GM18873 (cell line): ENCODE results near the gene TUBB2B.

Source experiments
- ATAC-seq: cut with Tn5 transposase; IDR thresholded peaks from one replicate; pipeline ENCODE4 v1.9.1; 2021; ENCODE audit warnings: mild to moderate bottlenecking, moderate library complexity, moderate number of reproducible peaks; ENCODE audit not compliant: unreplicated experiment, low FRiP score

The TUBB2B gene

GRCh38 chr6:3227363-3228045 lies at the start of gene TUBB2B:
Gene TUBB2B, minus strand, starts transcription at chr6:3227653. Its CDS starts 110 bp downstream, at chr6:3227543.
- no peak for ATAC-seq

DNA sequence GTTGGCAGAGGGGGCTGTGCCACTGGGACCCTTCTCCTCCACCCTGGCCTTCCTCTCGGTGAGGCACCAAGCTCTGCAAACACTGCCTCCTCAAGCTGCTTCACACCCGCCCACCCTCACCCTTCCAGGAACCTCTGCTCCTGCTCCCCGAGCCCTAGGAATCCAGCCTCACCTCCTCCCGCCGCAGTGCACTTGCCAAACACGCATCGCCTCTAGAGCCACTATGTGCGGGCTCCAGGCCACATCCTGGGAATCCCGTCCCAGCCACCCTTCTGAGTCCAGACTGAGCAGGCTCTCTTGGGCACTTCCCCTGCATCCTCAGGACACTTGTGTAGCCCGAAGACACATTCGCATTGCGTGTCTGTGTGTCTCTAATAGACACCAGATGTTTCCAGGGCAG lies 49.8 kb upstream of the TUBB2B start:
- no peak for ATAC-seq

GRCh38 chr6:3276174-3277167 lies 49.0 kb upstream of the TUBB2B start:
- ATAC-seq, result no peak

GRCh38 chr6:3273707-3274521 lies 46.5 kb upstream of the TUBB2B start:
- ATAC-seq, result no peak

DNA sequence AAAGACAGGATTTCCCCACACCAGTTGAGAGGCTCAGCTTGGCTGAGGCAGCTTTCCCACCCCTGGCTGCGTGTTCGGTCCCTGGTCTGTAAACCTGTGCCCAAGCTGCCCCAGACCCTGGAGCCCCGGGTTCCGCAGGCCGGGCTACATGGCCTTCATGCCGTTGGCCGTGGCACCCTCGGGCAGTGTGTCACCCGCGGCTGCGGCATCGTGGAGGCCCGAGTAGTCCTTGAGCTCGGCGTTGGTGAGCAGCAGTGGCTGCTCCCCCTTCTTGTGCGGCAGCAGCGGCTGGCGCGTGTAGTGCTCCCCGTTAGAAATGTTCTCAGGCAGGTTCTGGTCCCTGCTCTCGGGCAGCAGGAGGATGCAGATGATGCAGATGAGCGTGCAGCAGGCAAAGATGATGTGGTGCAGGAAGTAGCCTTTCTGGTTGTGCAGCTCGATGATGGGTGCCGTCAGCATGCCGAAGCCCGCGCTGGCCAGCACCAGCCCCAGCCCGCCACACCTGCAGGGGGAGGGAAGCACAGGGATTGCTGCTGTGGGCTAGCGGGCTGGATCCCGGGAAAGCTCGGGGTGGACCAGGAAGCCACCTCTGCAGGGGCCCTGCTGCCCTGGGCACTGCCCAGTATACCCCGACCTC lies 45.6 kb upstream of the TUBB2B start:
- no peak for ATAC-seq

- no peak for ATAC-seq
Observed at GRCh38 chr6:3271756-3272155, 44.3 kb upstream of the TUBB2B start.

- no peak for ATAC-seq
Observed at GRCh38 chr6:3270258-3270657, 42.8 kb upstream of the TUBB2B start.

GRCh38 chr6:3269281-3269975 lies 42.0 kb upstream of the TUBB2B start:
- ATAC-seq, result no peak

- ATAC-seq, result no peak
Observed at GRCh38 chr6:3268680-3269079, 41.2 kb upstream of the TUBB2B start.

DNA sequence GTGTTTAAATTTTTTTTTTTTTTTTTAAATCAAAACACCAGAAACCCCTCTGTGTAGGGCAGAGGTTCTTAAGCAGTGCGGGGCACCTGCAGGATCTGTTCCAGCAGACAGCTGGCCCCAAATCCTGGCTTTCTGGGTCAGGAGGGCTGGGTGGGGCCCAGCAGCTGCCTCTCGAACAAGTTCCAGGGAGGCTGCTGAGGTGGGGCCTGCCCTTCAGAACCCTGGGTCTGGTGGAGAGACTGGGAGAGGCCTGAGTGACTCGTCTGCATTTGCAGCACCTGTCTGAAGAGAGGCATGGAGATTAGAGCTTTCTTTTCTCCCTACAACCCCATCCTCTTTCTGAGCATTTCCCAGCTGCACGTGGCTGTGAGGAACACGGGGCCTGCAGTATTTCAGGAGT lies 39.7 kb upstream of the TUBB2B start:
- no peak for ATAC-seq

DNA sequence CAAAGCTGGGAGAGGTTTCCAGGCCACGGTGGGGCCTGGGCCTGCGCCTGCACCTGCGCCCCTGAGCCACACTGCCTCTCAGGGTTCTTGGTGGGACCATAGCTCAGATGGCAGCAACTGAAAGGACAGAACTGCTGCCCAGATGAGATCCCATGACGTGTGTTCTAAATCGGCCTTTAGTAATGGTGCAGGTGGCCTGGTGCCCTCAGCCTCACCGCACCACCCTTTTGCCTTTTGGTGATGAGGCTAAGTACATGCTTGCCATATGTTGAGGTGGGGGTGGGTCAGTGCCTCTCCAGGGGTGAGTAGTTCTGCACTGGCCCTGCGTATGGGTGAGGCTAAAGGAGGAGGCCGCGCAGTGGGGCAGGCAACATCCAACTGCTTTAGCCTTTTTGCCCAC lies 38.7 kb upstream of the TUBB2B start:
- no peak for ATAC-seq

DNA sequence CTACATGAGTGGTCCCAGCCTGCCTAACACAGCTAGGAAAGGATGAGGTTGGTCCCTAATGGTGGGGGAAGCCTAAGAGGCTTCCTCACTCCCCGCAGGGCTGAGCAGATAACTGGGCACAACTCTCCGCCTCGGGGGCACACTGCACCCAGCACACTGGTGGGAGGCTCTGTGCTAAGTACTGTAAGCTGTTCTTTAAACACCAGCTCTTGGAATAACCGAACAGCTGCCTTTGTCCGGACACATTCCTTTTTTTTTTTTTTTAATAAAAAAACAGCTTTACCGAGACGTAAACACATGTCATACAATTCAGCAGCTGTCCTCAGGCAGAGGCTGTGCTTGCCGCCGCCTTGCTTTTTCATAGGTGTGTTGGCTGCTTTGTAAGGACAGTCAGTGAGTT lies 38.2 kb upstream of the TUBB2B start:
- ATAC-seq, result no peak

DNA sequence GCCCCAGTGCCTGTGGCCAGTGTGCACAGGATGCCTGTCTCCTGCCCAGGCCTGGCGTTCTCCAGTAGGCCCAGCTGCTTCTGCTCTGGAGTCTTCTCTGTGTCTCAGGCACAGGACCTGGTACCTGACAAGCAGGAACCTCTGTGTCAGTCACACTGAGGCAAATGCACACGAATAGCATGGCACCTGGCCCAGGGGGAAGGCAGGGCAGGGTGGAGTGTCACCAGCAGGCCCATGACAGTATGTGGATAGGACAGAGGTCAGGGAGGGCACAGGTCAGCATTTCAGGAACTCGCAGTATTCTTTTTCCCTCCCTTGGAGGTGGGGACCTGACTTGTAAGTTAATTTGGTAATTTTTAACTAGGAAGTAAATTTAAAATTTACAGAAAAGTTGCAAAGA lies 36.9 kb upstream of the TUBB2B start:
- ATAC-seq, result no peak

DNA sequence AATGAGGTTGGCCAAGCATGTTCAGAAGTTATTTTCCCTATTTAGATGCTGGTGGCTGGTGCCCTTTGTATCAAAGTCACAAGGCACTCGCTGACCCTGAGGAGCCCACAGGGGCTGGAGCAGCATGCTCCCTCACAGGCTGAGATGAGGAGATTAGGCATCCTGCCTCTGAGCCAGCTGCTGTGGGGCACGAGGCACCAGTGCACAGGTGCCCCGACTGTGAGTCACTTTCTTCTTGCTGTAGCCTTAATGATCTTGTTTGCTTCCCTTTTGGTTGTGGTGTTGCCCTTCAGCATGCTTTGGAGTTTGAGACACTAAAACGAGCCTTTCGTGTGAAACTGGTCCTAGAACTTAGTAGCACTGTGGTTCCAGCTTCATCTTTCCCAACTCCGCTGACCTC lies 35.6 kb upstream of the TUBB2B start:
- ATAC-seq, result no peak

- no peak for ATAC-seq
Observed at GRCh38 chr6:3261921-3262320, 34.5 kb upstream of the TUBB2B start.

- ATAC-seq, result no peak
Observed at GRCh38 chr6:3261518-3261820, 34.0 kb upstream of the TUBB2B start.

DNA sequence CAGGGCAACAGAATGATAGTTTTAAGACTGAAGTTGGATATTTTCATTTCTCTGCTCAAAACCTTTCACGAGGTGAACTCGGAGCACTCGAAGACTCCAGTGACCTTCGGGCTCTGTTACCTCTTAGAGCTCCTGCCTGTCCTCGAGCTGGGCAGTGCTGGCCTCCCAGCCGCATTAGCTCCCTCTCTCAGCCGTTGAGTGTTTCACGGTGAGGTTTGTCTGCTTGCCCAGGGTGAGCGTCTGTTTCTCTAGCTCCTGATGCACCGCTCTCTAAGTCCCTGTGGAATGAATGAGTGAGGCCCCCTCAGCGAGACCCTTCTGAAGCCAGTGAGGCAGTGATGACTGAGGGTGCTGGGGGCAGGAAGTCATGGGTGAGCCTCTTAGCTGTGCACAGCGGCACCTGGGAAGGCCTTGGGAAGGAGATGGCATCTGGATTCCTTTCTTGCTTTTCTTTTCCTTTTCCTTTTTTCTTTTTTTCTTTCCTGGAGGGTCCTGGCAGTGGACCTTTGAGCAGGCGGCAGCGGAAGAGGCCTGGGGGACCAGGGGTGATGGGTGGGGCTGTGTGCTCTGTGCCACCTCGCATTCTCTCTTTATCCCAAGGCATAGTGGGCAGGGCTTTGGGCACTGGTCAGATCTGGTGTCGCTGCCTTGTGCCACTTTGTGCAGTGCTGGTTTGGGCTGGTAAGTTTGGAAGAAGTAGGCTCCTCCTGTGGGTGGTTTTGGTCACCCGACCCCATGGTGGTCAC lies 33.5 kb upstream of the TUBB2B start:
- no peak for ATAC-seq

GRCh38 chr6:3260296-3260695 lies 32.8 kb upstream of the TUBB2B start:
- no peak for ATAC-seq

GRCh38 chr6:3259491-3259958 lies 32.1 kb upstream of the TUBB2B start:
- ATAC-seq, result peak; percentile 22
